HG03025 (cell line): Measurements from ENCODE around the gene B4GALNT1.
"Not testable (repeated sequence)": the region's sequence is repeated elsewhere in the genome, so short reads cannot be mapped to it uniquely, and the experiment has no call there.

Source experiments
- ATAC-seq: cut with Tn5 transposase; IDR thresholded peaks from one replicate; pipeline ENCODE4 v1.9.1; 2021; ENCODE audit warnings: mild to moderate bottlenecking, moderate library complexity; ENCODE audit not compliant: unreplicated experiment, low FRiP score

The B4GALNT1 gene

GRCh38 chr12:57621497-57622292 lies 11.3 kb downstream of the B4GALNT1 start:
- no peak for ATAC-seq

GRCh38 chr12:57620936-57621496 lies 12.0 kb downstream of the B4GALNT1 start:
- ATAC-seq: no peak

- ATAC-seq: no peak
Measured at GRCh38 chr12:57620245-57620935, 12.6 kb downstream of the B4GALNT1 start.

DNA sequence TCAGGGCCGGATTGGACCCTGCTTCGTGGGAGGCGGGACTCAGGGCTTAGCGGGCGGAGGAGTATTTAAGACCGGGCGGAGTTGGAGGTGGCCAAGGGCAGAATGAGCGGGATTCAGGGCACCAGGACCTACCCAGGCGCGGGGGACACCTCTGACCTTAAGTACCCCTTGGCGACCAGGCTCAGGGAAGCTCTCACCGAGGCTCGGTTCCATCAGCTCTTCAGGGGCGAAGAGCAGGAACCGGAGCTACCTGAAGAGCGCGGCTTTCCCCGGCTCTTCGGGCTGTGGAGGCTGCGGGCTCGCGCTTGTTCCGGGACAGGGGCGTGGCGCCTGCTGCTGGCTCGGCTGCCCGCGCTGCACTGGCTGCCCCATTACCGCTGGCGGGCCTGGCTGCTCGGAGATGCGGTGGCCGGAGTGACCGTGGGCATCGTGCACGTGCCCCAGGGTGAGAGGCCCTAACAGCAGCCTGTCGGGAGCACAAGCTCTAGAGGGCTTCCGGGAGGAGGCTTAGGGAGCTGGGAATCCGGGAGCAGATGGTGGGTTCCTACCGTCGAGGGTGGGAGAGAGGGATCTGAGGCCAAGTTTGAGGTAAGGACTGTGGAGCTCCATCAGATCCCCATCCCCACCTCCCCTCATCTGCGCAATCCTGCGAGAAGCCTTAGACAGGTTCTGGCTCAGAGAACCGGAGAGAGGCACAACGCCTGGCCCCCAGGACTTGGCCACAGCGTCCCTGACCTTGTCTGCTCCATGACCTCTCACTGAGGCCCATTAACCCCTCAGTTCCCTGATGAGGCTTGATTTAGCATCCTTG lies 13.4 kb downstream of the B4GALNT1 start:
- ATAC-seq: no peak

GRCh38 chr12:57618966-57619433 lies 14.0 kb downstream of the B4GALNT1 start:
- no peak for ATAC-seq

GRCh38 chr12:57618431-57618830 lies 14.6 kb downstream of the B4GALNT1 start:
- not testable (repeated sequence) for ATAC-seq

- ATAC-seq: no peak
Measured at GRCh38 chr12:57617942-57618341, 15.1 kb downstream of the B4GALNT1 start.

- no peak for ATAC-seq
Measured at GRCh38 chr12:57616383-57617101, 16.5 kb downstream of the B4GALNT1 start.

DNA sequence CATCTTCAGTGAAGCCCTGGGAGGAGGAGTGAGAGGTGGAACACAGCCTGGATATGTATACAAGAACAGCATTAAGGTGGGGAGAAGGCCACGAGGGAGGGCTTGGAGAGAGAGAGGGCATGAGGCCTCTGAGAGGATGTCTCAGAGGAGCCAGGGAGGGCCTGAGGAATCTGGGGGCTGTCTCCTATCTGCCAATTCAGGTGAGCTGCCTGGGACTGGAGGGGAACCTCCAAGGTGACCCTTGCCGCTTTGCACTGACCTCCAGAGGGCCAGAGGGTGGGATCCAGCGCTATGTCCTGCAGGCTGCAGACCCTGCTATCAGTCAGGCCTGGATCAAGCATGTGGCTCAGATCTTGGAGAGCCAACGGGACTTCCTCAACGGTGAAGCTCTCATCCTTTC lies 17.4 kb downstream of the B4GALNT1 start:
- ATAC-seq: no peak

- no peak for ATAC-seq
Measured at GRCh38 chr12:57614948-57615500, 18.0 kb downstream of the B4GALNT1 start.

- no peak for ATAC-seq
Measured at GRCh38 chr12:57614178-57614947, 18.6 kb downstream of the B4GALNT1 start.

DNA sequence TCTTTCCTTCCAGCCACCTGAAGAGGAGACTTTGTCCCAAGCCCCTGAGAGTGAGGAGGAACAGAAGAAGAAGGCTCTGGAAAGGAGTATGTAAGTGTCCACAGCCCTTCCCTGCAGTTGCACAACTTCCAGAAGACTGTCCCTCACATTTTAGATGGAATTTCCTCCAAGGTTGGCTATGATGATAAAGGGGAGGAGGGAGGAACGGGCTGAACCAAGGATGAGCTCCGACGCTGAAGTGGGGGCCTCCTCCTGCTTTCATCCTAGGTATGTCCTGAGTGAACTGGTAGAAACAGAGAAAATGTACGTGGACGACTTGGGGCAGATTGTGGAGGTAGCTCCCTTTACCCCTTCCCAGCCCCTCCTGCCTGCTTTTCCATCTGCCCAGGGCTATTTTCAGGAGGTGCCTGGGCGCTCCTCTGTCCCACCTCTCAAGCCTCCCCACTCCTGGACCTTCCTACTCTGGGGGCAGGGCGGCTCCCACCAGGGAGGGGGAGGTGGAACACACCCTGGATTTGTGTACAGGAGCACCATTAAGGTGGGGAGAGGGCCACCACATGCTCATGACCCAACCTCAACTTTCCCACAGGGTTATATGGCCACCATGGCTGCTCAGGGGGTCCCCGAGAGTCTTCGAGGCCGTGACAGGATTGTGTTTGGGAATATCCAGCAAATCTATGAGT lies 19.4 kb downstream of the B4GALNT1 start:
- no peak for ATAC-seq

DNA sequence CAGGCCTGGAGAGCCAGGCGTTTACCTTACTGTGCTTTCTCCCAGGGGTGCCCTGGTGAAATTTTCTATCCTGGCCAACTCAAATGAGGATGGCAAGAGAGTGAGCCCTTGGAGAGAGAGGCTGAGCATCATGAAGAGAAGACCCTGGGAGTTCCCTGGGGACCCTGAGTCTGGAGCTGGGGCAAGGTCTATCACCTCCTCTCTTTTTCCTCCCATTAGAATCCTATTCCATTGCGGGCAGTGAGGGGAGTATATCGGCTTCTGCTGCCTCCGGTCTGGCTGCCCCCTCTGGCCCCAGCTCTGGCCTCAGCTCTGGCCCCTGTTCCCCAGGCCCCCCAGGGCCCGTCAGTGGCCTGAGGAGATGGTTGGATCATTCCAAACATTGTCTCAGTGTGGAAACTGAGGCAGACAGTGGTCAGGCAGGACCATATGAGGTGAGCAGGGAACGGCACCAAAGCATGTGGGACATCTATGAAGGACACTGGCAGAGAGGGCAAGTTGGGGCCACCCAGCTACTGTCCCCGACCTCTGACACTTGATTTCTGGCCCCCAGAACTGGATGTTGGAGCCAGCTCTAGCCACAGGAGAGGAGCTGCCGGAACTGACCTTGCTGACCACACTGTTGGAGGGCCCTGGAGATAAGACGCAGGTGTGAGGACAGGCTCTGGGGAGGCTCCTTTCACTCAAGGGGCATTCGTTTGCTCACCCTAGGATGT lies 20.1 kb downstream of the B4GALNT1 start:
- ATAC-seq: no peak

GRCh38 chr12:57611827-57612710 lies 20.9 kb downstream of the B4GALNT1 start:
- no peak for ATAC-seq

- ATAC-seq: no peak
Measured at GRCh38 chr12:57611108-57611826, 21.7 kb downstream of the B4GALNT1 start, which contains the start of gene ARHGEF25. ARHGEF25 (plus strand) TSS chr12:57611435; CDS start chr12:57611895, 460 bp downstream.

DNA sequence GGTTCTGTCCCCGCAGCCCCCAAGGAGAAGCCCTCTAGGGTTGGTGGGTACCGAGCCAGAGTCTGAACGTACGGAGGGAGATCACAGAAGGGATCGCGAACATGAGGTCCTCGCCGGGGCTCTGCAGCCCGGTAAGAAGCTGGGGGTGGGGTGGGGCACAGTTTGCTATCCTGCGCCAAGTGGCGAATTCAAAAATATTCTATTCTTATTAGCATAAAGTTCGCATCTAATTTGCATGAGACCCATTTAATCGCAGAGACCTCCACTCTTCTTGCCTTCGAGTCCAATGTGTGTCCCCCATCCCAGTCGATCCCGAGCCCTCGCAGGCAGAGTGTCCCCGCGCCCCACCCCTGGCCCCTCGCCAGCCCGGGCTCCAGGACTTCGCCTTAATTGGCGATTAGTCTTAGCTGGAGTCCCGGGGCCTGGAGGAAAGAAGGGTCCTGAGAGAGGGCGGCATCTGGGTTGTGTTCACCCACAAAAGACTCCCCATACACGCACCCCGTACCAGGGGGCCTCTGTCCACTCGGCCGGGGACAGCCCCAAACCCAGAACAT lies 22.4 kb downstream of the B4GALNT1 start:
- ATAC-seq: no peak
